ENCODE measurements around the gene TANC1.

The TANC1 gene

GRCh38 chr2:159226059-159226461, 257.6 kb downstream of the TANC1 start:
- no peak overlapping the region for H3K4me3 ChIP-seq (replicated peaks; ENCODE audit: low read depth, low read length)
- DNase-seq (ENCODE audit: low read depth) = peak; percentile 38
- no peak for TF ChIP-seq CTCF (IDR thresholded peaks at IDR 0.05; ENCODE audit: low read length, missing control alignments)

- H3K4me3 ChIP-seq (replicated peaks; ENCODE audit: low read depth, low read length) = no peak overlapping the region
- TF ChIP-seq CTCF (IDR thresholded peaks at IDR 0.05; ENCODE audit: low read length, missing control alignments) = no peak
- no peak for DNase-seq (ENCODE audit: low read depth)
These were observed 258.4 kb downstream of the TANC1 start for GRCh38 chr2:159226608-159227385.

- no peak overlapping the region for H3K4me3 ChIP-seq (replicated peaks; ENCODE audit: low read depth, low read length)
- no peak for TF ChIP-seq CTCF (IDR thresholded peaks at IDR 0.05; ENCODE audit: low read length, missing control alignments)
- DNase-seq (ENCODE audit: low read depth) = no peak
These were observed 259.0 kb downstream of the TANC1 start for GRCh38 chr2:159227467-159227866.

GRCh38 chr2:159228081-159228581, 259.7 kb downstream of the TANC1 start:
- DNase-seq (ENCODE audit: low read depth) = no peak
- TF ChIP-seq CTCF (IDR thresholded peaks at IDR 0.05; ENCODE audit: low read length, missing control alignments) = no peak
- no peak overlapping the region for H3K4me3 ChIP-seq (replicated peaks; ENCODE audit: low read depth, low read length)

GRCh38 chr2:159229476-159230144, 261.2 kb downstream of the TANC1 start:
- no peak overlapping the region for H3K4me3 ChIP-seq (replicated peaks; ENCODE audit: low read depth, low read length)
- DNase-seq (ENCODE audit: low read depth) = no peak
- TF ChIP-seq CTCF (IDR thresholded peaks at IDR 0.05; ENCODE audit: low read length, missing control alignments) = no peak

- H3K4me3 ChIP-seq (replicated peaks; ENCODE audit: low read depth, low read length) = no peak overlapping the region
- DNase-seq (ENCODE audit: low read depth) = no peak
- TF ChIP-seq CTCF (IDR thresholded peaks at IDR 0.05; ENCODE audit: low read length, missing control alignments) = no peak
These were observed 261.9 kb downstream of the TANC1 start for GRCh38 chr2:159230145-159230877.
